Keratinocyte (primary cell): Measurements from ENCODE around the gene ITPR2. TPM values are rescaled to one million over a fixed set of nuclear protein-coding genes. Genes with fewer than 3 reads are reported as not detected.

ENCODE experiments used
- DNase-seq: peaks from one replicate; pipeline ENCODE4 v3.0.0-alpha.2; 2011; ENCODE audit warnings: low read depth, missing footprints, low spot score
- FAIRE-seq: peaks from 2 replicates; lab custom pipeline; 2011; peaks lifted over from hg19 to GRCh38; lab: Jason Lieb, UNC
- H2AFZ ChIP-seq: 2 replicates; pipeline ENCODE4 v1.6.0; 2012; ENCODE audit warnings: low read length, control low read depth, inconsistent platforms; ENCODE audit not compliant: control insufficient read depth
- H3K27ac ChIP-seq: 2 replicates; pipeline ENCODE4 v1.5.1; 2011; ENCODE audit warnings: low read length; ENCODE audit not compliant: control insufficient read depth, insufficient read depth
- H3K27me3 ChIP-seq: 3 replicates; pipeline ENCODE4 v1.6.0; 2011; ENCODE audit warnings: low read length; ENCODE audit not compliant: control insufficient read depth, insufficient read depth; ENCODE audit errors: extremely low read depth
- H3K36me3 ChIP-seq, 2 experiments: 2 replicates in 1 of 2; 3 replicates in 1 of 2; pipeline ENCODE4 v1.5.1; 2011; ENCODE audit warnings: low read length in 2 of 2, mild to moderate bottlenecking in 1 of 2; ENCODE audit not compliant: control insufficient read depth in 2 of 2, insufficient read depth in 2 of 2; ENCODE audit errors: extremely low read depth in 1 of 2
- H3K4me1 ChIP-seq: 3 replicates; pipeline ENCODE4 v1.5.1; 2011; ENCODE audit warnings: low read length; ENCODE audit not compliant: control insufficient read depth, insufficient read depth; ENCODE audit errors: extremely low read depth
- H3K4me2 ChIP-seq: 3 replicates; pipeline ENCODE4 v1.6.0; 2011; ENCODE audit warnings: low read depth, low read length; ENCODE audit not compliant: control insufficient read depth, insufficient read depth; ENCODE audit errors: extremely low read depth
- H3K4me3 ChIP-seq, 3 experiments: fragments of 200-600 bp in 1 of 3; sonication (generic) in 1 of 3; 2 replicates in 2 of 3; 3 replicates in 1 of 3; pipeline ENCODE4 v1.5.1; 2011 to 2016; ENCODE audit warnings: low read length in 3 of 3, mild to moderate bottlenecking in 3 of 3, control low read depth in 2 of 3, inconsistent platforms in 1 of 3, low read depth in 1 of 3, mixed read lengths in 1 of 3, mixed run types in 1 of 3, moderate library complexity in 1 of 3; ENCODE audit not compliant: control insufficient read depth in 2 of 3, insufficient read depth in 2 of 3; ENCODE audit errors: extremely low read depth in 1 of 3
- H3K79me2 ChIP-seq: 2 replicates; pipeline ENCODE4 v1.6.0; 2012; ENCODE audit warnings: low read length; ENCODE audit not compliant: control insufficient read depth, insufficient read depth
- H3K9ac ChIP-seq: 3 replicates; pipeline ENCODE4 v1.6.0; 2011; ENCODE audit warnings: low read length; ENCODE audit not compliant: control insufficient read depth, insufficient read depth; ENCODE audit errors: extremely low read depth
- H3K9me1 ChIP-seq: 3 replicates; pipeline ENCODE4 v1.6.0; 2011; ENCODE audit warnings: low read length; ENCODE audit not compliant: control insufficient read depth, insufficient read depth; ENCODE audit errors: extremely low read depth
- H3K9me3 ChIP-seq: 2 replicates; pipeline ENCODE4 v1.5.1; 2012; ENCODE audit warnings: low read depth, low read length; ENCODE audit not compliant: control insufficient read depth
- H4K20me1 ChIP-seq: 3 replicates; pipeline ENCODE4 v1.6.0; 2011; ENCODE audit warnings: low read length; ENCODE audit not compliant: control insufficient read depth, insufficient read depth; ENCODE audit errors: extremely low read depth
- CTCF ChIP-seq, 3 experiments: IDR thresholded peaks in 1 of 3; conservative IDR thresholded peaks in 1 of 3; optimal IDR thresholded peaks in 1 of 3; 2 replicates in 2 of 3; 3 replicates in 1 of 3; pipeline versions ENCODE3 to v1.5.1; 2011; ENCODE audit warnings: low read length in 3 of 3, mild to moderate bottlenecking in 3 of 3, moderate library complexity in 2 of 3, control low read depth in 1 of 3, inconsistent platforms in 1 of 3; ENCODE audit not compliant: insufficient read depth in 2 of 3; ENCODE audit errors: extremely low read depth in 1 of 3
- EZH2 ChIP-seq: IDR thresholded peaks from one replicate; pipeline ENCODE4 v1.6.1; 2012; ENCODE audit warnings: inconsistent platforms, mild to moderate bottlenecking, low read length, moderate library complexity
- dilution Hi-C: fragments of 300-500 bp; cut with MboI; formaldehyde crosslinking; loops from one replicate; pipeline ENCODE4 v1.7.0; 2020; ENCODE audit warnings: low sequenced_read_pairs; ENCODE audit not compliant: extremely low pct_ligation_motif_present
- polyA plus RNA-seq, 5 experiments: library from polyadenylated mRNA; depleted of rRNA in 3 of 5; stranded (reverse) in 3 of 5; stranded (forward) in 1 of 5; unstranded in 1 of 5; fragments of >200 nt; gene quantifications; 1 replicate in 1 of 5; 2 replicates in 3 of 5; 3 replicates in 1 of 5; pipeline versions ENCODE4 v1.2.1 to v1.2.3, GENCODE V29; 2011 to 2012; ENCODE audit warnings: missing spikeins in 2 of 5, low read depth in 1 of 5, low replicate concordance in 1 of 5

ITPR2 gene
- polyA plus RNA-seq, 1 donor (not counting 4 experiments of a cell fraction or from before 2014, with no cell fraction given) = 7.6 TPM

DNA sequence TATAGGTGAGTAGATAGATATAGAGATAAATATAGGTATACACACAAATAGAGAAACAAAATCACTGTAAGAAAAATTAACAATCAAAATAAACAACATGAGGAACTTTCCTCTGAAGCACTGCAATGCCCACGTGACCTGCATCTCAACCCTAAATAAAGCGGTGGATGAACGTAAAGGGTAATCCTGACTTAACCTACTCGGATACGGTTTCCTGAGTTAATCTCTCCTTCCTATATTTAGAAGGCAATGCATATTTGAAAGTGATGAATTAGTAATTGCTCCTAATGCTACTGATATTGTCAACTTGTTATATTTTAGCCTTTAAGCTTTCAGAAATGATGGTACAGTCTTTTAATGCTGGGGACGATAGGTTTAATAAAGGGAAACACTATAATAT, 221.4 kb downstream of the ITPR2 start:
- Histone ChIP-seq H3K9me3 (no peaks in the 10 kb centered on the region), H2AFZ (no peak overlapping the region), H3K79me2 (no peaks in the 10 kb centered on the region), H3K27me3 (no peaks in the 10 kb centered on the region), H3K9me1 (no peaks in the 10 kb centered on the region), H3K9ac (no peak overlapping the region), H4K20me1 (no peaks in the 10 kb centered on the region), H3K27ac (no peak overlapping the region), H3K4me3 (no peak overlapping the region), H3K4me1 (no peaks in the 10 kb centered on the region), H3K36me3 (no peaks in the 10 kb centered on the region), H3K4me2 (no peak overlapping the region)
- FAIRE-seq = no peak
- no peak for TF ChIP-seq EZH2
- TF ChIP-seq CTCF (optimal IDR thresholded peaks at IDR 0.05 in 1 of 3, IDR thresholded peaks at IDR 0.05 in 1 of 3, conservative IDR thresholded peaks at IDR 0.05 in 1 of 3; ENCODE audit: extremely low read depth in 1 of 3, insufficient read depth in 2 of 3, low read length in 3 of 3) = no peak
- dilution Hi-C loops = no loop called here
- DNase-seq = no peak

GRCh38 chr12:26610774-26611173, 222.2 kb downstream of the ITPR2 start:
- FAIRE-seq (no peak), DNase-seq (no peak)
- Histone ChIP-seq H4K20me1 (no peaks in the 10 kb centered on the region), H2AFZ (no peak overlapping the region), H3K27me3 (no peaks in the 10 kb centered on the region), H3K9me1 (no peaks in the 10 kb centered on the region), H3K4me1 (no peaks in the 10 kb centered on the region), H3K36me3 (no peaks in the 10 kb centered on the region), H3K4me3 (no peak overlapping the region), H3K27ac (no peak overlapping the region), H3K9ac (no peak overlapping the region), H3K9me3 (no peaks in the 10 kb centered on the region), H3K79me2 (no peaks in the 10 kb centered on the region), H3K4me2 (no peak overlapping the region)
- dilution Hi-C loops = no loop called here
- TF ChIP-seq EZH2 = no peak
- no peak for TF ChIP-seq CTCF (optimal IDR thresholded peaks at IDR 0.05 in 1 of 3, IDR thresholded peaks at IDR 0.05 in 1 of 3, conservative IDR thresholded peaks at IDR 0.05 in 1 of 3; ENCODE audit: extremely low read depth in 1 of 3, insufficient read depth in 2 of 3, low read length in 3 of 3)
